Right kidney (tissue), 1 donor: ENCODE measurements around the gene TRPC4.

Source experiments
- DNase-seq: peaks from one replicate; pipeline ENCODE4 v3.0.0-alpha.2; 2016

Gene TRPC4

DNA sequence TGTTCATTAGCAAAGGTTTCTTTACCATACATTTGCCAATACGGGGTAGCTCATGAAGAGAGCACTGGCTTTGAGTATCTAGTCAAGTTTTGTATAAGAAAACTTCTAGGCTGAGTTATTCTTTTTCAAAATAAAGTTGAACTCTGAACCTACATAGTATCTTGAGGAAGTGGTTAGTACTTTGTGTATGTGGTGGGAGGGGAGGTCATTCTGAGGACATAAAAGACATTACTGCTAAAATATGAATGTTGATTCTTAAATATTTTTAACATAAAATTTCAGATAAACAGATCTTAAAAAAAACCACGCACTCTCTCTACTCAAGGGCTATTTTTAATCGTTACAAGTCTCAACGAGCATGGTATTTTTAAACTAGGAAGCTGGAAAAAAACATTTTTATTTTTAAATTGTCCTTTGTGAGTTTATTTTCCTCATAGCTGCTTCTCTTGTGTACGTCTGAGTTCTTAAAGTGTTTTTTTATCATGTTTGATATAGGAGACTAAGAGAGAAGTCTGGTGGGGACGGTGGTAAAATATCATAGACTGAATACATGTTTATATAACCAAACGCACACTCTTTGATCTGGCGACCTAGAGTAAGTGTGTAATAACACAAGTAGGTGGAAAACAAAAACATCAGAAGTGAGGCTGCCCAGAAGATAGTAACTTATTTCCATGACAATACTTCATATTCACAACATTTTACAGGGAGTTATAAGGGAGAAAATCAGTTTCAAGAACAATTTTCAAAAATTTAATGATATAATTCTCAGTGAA, 153.0 kb downstream of the TRPC4 start:
- DNase-seq, result no peak

- DNase-seq, result no peak
Measured at GRCh38 chr13:37715606-37716015, 154.0 kb downstream of the TRPC4 start.

DNA sequence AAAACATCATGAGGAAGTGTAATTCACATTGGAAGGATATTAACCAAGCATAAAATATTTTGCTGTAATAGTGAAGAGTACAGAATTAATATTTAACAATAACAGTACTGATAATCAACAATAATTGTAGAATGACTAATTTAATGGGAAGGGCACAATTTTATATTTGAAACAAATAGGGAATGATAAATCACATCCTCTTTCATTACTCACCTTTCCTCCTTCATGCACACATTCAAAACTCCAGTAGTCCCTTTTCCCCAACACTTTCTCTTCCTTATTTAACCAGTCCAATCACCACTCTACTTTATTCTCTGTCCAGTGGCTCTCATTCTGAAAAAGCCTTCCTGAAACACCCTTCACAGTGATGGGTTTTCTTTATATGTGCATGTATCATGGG, 160.3 kb downstream of the TRPC4 start:
- DNase-seq, result no peak

DNA sequence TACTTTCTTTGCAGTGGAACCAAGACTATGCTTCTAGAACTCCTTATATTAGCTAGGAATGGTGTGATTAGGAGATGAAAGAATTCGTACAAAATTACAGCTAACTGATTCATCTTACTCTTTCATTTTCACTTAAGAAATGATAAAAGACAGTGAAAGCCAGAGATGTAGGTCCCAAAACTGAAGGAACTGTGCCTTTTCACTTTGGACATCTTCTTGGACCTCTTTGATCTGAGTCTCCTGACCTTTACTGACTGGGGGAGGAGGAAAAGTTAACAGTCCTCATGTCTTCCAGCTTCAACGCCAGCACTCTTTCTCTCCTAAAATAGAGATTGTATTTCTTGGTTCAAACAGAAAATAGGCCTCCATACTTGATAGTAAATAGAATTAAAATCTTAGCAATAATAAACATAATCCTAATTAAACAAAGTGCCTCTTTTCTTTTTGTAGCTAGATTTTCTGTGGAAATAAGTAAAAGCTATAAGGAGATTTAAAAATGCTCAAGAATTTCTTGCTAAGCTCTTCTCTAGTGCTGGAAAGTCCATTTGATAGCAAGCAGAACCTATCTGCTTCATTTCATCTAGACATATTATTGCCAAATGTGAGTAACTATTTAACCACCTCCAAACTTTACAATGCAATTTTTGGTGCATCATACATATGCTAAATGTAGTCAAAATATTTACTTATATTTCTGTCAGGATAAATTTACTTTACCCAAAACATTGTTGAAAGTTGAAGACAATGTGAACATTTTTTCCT, 161.7 kb downstream of the TRPC4 start:
- DNase-seq, result no peak

DNA sequence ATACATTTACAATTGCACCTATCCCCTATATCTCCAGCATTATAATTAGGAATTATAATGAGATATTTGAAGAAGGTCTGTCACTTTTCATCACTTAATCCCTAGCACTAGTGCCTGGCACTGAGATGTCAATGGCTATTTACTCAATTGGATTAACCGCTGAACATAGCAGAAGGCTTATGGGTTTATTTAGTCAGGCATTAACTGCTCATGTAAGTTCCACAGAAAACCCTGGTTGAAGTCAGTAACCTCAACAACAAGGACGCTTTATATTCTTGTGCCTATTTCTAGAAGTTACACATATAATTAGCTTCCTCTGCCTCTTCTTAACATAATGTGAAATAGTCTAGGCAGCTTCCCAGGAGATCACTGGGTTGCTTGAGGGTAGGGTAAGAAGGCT, 163.5 kb downstream of the TRPC4 start:
- no peak for DNase-seq

DNA sequence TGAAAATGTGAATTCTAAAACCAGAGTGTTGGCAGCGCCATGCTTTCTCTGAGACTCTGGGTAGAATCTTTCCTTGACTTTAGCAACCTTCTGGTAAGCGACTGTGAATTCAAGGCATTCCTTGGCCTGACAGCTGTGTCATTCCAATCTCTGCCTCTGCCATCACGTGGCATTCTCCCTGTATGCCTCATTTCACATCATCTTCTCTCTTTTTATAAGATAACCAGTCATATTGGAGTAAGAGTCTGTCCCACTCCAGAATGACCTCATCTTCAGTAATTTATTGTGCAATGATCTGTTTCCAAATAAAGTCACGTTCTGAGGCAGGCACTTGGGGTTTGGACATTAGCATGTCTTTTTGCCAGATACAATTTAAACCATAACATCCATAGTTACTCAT, 167.6 kb downstream of the TRPC4 start:
- DNase-seq, result no peak

GRCh38 chr13:37701306-37701705, 168.3 kb downstream of the TRPC4 start:
- DNase-seq, result no peak

DNA sequence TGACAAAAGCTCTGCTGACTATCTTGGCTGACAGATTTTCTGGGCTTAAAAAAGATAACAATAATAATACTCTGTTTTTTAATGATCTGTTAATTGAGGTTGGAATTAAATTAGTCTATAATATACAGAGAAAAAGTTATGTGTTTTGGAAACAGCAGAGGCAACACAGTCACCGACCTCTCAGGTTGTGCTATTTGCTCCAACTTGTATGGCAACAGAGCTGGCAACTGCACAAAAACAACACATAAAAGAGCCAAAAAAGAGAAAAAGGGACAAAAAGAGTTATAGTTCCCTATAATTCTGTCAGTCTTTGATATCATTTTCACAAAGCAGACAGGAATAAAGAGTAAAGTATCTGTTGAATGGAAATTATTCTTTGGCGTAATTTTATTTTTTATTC, 168.7 kb downstream of the TRPC4 start:
- no peak for DNase-seq

DNA sequence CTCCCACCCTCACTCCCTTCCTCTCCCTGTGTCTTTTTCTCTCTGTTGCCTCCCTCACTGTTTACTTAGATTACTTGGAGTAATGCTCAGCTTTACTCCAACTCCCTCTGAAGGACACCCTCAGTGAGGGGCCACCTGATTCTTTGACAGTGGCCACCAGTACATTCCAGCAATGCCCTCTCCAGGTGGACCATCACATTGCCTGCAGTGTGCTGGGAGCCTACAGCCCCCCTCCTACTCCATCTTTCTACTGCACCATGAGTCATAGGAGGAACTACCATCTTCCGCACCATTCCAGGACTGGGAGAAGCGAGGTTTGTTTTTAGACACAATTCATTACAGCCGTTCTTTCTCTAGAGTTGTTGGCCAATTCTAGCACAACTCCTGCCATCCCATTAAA, 174.4 kb downstream of the TRPC4 start:
- DNase-seq, result no peak

DNA sequence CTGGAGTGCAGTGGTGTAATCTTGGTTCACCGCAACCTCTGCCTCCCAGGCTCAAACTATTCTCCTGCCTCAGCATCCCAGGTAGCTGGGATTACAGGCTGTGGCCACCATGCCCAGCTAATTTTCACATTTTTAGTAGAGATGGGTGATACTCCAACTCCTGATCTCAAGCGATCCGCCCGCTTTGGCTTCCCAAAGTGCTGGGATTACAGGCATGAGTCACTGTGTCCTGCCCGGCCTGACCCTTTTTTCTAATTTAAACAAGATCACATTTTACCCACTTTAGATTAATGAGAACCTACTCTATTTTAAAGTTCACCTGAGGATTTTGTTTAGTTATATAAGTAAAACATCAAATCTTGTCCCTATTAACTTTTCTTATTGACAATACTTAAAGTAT, 179.2 kb downstream of the TRPC4 start:
- no peak for DNase-seq

- DNase-seq, result no peak
Measured at GRCh38 chr13:37686501-37686900, 183.1 kb downstream of the TRPC4 start.

- no peak for DNase-seq
Measured at GRCh38 chr13:37685206-37685605, 184.4 kb downstream of the TRPC4 start.

DNA sequence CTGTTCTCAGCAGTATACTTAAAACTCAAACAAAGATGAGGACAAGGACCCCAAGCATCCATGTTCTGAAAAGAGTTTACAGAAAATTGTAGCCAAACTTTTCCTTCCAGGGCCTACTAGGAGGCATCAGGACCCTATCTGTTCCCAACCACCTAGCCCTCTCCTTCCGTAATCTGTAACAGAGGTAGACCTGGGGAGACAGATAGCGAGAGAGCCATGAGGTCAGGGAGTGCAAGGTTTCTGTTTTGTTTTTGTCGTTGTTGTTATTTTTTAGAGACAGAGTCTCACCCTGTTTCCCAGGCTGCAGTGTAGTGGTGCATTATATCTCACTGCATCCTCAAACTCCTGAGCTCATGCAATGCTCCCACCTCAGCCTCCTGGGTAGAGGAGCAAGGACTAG, 187.1 kb downstream of the TRPC4 start:
- DNase-seq, result no peak

- DNase-seq, result peak; percentile 11
Measured at GRCh38 chr13:37681281-37682032, 188.1 kb downstream of the TRPC4 start.

DNA sequence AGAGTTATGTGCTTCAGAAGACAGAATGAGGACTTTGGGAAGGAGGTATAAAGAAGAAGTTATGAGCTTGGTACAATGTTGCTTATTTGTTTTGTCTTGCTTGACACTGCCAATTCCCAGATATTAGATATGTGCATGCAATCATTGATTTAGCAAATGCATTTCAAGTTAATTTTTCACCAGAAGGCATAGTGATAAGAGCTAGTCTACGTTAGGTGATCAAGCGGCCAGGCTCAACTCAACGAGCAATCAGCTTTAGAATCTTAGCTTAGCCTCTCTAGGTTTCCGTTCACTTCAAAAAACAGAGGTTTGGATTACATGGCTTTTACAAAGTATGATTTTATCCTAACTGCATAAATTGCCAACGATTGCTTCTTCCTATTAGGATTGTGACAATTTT, 189.4 kb downstream of the TRPC4 start:
- no peak for DNase-seq

DNA sequence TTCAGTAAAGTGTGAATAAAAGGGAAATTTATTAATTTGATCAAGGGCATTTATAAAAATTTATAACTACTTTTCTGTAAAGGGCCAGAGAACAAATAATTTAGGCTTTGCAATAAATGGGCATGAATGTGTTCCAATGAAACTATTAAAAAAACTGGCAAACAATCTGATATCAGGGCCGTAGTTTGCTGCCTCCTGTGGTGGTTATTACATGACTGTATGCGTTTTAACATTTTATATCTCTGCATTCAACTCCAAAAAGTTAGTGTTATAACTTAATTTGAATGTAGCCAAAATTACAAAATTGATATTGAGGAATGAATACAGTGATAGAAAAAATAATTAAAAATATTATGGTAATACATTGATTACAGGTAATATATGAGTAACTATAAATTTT, 190.5 kb downstream of the TRPC4 start:
- DNase-seq, result no peak

- DNase-seq, result no peak
Measured at GRCh38 chr13:37669845-37670244, 199.7 kb downstream of the TRPC4 start.

- DNase-seq, result no peak
Measured at GRCh38 chr13:37667702-37668101, 201.9 kb downstream of the TRPC4 start.

DNA sequence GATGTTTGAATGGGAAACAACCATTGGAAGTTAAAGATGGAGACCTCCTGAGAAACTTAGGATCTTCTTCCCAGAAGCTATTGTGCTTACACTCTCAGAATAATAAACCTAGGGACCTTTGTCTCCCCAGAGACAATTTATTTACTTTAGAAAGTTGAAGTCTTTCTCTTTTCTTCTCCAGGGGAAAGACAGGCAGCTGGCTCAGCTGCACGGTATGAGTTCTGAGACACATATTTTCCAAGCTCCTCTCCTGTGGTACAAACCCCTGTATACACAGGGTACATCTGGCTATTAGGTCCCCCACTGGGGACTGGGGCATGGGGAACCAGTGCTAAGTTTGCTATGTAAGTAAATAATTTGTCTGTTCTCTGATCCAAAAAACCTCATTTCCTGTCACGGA, 203.5 kb downstream of the TRPC4 start:
- DNase-seq, result no peak

DNA sequence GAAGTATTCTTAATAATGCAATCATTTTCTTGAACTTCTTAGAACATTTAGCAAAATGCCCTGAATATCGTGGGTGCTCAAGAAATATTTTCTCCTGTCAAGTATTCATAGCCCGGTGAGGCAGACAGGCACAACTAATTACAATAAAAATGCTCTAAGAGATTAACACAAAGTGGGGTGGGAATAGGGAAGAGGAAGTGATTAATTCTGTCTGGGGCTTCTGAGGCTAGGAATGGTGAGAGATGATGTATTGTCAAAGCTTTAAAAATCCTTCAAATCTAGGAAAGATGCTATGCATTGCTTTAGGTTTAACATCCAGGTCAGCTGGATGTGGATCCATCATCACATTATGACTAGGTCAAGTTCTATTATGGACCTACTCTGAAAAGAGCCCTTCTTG, 204.2 kb downstream of the TRPC4 start:
- no peak for DNase-seq

DNA sequence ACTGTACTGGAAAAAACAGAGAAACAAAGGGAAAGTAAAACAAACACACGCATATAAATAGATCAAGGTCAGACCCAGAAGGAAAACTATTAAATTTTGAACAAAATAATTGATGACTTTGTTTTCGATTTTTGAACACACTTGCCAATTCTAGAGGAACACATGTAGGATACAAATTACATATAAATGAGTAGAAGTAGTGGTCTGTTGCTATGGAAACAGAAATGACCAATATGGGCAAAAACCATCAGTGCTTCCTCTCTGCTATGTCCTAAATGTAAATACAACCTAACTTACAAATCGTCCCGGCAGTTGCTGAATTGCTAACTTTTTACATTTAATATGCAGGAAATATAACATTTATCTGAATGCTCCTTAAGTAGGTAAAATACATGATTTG, 205.8 kb downstream of the TRPC4 start:
- no peak for DNase-seq

GRCh38 chr13:37662624-37663023, 206.9 kb downstream of the TRPC4 start:
- DNase-seq, result no peak

- DNase-seq, result no peak
Measured at GRCh38 chr13:37657956-37658355, 211.6 kb downstream of the TRPC4 start.
